GM19240 (cell line): ENCODE results near the gene SEPTIN5.
"Not testable (repeated sequence)": the region's sequence is repeated elsewhere in the genome, so short reads cannot be mapped to it uniquely, and the experiment has no call there.

Experiments used
- DNase-seq: peaks from one replicate; pipeline ENCODE4 v3.0.0; 2011; ENCODE audit warnings: low spot score; ENCODE audit not compliant: insufficient read length

SEPTIN5 gene

DNA sequence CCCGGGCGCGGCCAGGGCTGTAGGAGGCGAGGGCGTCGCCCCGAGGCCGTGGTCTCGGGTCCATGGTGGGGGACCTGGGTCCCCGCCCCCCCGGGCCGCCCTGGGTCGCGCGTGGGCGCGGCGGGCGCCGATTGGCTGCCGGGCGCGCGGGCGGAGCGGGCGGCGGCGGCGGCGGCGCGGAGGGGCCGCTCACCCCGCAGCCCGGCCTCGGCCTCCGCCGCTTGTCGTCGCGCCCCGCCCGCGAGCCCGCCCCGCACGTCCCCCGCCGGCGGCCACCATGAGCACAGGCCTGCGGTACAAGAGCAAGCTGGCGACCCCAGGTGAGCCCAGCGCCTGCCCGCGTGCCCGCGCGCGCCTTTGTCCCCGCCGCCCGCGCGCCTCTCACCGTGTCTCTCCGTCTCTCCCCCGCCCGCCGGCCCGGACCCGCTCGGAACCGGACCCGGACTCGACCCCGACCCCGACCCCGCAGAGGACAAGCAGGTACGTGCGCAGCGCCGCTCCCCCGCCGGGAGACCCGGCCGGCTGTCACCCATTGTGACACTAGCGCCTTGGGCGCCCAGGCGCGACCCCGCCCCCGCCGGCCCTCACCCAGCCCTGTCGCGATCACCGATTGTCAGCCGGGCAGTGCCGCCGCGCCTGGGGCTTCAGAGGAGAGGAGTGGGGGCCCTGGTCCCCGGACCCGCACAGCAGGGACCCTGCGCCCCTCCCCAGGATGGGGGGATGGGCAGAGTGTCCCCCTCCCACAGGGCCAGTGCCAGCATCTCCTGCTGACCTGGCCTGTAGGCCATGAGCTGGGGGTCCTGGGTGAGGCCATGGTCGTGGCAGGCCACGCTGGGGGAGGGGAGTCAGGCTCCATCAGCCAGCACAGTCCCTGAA is at the start of gene SEPTIN5:
Gene SEPTIN5 (plus strand): TSS at position 192 of the 876 bp plus-strand sequence. CDS start 86 bp downstream, at position 278.
- no peak for DNase-seq

DNA sequence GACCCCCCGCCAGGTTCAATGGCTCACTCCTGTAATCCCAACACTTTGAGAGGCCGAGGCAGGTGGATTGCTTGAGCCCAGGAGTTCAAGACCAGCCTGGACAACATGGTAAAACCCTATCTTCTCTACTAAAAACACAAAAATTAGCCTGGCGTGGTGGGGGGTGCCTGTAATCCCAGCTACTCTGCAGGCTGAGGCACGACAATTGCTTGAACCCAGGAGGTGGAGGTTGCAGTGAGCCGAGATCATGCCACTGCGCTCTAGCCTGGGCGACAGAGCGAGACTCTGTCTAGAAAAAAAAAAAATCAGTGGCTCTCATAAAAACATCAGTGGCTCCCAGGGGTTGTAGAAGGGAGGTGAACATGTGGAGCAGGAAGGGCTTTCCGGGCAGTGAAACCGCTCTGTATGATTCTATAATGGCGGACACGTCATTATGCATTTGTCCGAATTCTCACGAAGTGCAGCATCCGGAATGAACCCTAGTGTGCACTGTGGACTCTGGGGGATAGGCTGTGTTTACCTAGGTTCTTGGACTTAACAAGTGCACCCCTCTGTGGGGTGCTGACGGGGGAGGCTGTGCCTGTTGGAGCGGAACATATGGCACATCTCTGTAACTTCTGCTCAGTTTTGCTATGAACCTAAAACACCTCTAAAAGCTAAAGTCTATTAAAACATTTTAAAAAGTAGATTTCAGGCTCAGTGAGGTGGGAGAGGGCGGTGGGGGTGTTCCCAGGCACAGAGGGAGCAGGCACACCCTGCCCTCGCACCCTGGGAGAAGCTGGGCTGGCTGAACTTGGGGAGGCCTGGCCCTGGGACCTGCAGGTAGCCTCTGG is 49.1 kb upstream of the SEPTIN5 start:
- DNase-seq = no peak

DNA sequence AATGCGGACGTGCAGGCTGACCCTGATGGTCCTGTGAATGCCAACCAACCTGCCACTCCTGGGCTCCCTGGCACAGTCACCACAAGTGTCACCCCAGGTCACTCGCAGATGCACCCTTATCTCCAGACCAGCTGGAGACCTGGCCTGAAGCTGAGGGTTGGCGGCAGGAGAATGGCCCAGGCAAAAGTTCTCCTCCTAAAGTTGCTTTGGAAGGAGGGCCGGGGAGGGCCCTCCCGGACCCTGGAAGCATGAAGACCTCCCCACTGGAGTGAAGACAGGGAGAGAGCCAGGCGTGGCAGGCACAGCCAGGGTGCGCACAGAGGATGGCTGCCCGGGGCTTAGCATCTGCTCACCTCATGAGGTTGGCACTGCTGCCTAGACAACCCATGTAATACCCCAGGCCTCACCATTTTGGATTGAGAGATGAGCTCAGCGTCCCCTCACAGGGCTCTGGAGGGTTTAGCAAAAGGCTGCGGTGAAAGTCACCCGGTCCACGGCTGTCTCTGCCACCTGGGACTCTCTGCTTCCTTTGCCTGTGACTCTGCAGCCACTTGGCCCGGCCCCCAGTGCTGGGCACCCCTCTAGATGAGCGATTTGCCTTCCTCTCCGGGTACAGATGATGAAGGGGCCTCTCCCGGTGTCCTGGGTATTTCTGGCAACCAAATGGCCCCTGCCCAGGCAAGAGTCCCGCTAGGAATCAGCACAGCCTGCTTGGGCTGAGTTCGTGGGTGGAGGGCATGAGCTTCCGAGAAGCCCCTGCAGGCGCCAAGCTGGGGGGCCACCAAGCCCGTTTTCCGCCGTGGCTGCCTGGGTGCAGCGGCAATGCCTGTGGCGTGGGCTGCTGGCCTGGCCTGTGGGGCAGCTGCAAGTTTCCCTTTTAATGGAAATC is 48.3 kb upstream of the SEPTIN5 start:
- DNase-seq = no peak

GRCh38 chr22:19666673-19667593 is 47.4 kb upstream of the SEPTIN5 start:
- DNase-seq = no peak

DNA sequence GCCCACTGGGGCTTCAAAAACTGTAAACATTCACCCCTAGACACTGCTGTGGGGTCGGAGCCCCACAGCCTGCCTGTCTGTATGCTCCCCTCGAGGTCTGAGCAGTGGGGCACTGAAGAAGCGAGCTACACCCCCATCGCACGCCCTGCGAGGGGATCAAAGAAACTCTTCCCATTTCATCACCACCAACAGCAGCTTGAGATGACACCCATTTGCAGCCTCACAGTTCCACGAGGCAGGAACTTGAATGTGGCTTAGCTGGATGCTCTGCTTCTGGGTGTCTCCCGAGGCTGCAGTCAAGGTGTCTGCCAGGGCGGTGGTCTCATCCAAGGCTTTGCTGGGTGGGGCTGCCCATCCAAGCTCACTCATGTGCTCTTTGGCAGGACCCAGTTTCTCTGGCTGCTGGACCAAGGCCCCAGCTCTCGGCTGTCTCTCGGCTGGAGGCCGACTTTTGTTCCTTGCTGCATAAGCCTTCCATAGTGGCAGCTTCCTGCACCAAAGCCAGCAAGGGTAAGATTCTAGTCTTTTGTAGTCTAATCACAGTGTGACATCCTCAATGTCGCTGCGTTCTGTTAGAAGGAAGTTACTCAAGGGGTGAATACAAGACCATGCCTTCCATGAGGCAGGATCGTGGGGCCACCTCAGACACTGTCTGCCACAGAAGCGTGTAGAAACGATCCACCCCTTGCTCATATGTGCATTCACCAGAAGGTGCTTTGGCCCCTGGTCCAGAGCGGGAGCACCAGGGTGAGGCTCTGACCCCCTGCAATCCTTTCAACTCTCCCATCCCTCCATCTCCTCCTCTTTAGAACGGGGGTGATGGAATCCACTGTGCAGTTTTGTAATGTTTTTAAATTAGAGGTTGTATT is 46.2 kb upstream of the SEPTIN5 start:
- DNase-seq = no peak

- DNase-seq = no peak
These were observed 45.6 kb upstream of the SEPTIN5 start for GRCh38 chr22:19668748-19669147.

GRCh38 chr22:19669570-19669969 is 44.7 kb upstream of the SEPTIN5 start:
- DNase-seq = no peak

GRCh38 chr22:19671316-19671715 is 43.0 kb upstream of the SEPTIN5 start:
- DNase-seq = no peak

DNA sequence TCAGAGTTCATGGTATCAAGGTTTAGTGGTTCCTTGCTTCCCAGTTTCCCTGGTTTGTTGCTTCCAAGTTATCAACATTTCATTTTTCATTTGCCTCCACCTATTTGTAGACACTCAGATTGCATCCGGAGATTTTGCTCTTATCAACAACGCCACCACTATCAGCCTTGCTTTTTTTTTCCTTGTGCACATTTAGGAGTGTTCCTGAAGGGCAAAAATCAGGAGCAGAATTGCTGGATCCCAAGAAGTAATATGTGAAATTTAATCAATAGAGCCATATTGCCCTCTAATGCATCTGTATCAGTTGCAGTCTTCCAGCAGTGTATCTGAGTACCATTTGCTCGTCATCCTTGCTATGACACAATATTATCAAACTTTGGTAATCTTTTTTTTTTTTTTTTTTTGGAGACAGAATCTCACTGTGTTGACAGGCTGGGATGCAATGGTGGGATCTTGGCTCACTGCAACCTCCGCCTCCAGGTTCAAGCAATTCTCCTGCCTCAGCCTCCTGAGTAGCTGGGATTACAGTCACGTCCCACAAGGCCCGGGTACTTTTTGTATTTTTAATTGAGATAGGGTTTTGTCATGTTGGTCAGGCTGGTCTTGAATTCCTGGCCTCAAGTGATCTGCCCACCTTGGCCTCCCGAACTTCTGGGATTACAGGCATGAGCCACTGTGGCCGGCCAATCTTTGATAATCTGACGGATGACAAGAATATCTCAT is 42.1 kb upstream of the SEPTIN5 start:
- DNase-seq = no peak

DNA sequence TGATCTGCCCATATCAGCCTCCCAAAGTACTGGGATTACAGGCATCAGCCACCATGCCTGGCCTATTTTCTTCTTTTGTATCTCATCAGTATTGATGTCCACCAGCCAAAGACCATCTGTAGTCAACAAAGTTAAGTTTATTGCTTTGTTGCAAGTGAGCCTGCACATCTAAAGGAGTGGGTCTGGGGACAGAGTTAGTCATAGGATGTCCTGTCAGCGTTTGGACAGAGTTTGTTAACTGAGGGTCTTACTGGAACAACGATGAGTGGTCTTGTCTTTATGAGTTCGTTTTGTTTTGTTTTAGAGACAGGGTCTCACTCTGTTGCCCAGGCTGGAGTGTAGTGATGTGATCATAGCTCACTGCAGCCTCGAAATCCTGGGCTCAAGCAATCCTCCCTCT is 40.6 kb upstream of the SEPTIN5 start:
- DNase-seq = no peak

DNA sequence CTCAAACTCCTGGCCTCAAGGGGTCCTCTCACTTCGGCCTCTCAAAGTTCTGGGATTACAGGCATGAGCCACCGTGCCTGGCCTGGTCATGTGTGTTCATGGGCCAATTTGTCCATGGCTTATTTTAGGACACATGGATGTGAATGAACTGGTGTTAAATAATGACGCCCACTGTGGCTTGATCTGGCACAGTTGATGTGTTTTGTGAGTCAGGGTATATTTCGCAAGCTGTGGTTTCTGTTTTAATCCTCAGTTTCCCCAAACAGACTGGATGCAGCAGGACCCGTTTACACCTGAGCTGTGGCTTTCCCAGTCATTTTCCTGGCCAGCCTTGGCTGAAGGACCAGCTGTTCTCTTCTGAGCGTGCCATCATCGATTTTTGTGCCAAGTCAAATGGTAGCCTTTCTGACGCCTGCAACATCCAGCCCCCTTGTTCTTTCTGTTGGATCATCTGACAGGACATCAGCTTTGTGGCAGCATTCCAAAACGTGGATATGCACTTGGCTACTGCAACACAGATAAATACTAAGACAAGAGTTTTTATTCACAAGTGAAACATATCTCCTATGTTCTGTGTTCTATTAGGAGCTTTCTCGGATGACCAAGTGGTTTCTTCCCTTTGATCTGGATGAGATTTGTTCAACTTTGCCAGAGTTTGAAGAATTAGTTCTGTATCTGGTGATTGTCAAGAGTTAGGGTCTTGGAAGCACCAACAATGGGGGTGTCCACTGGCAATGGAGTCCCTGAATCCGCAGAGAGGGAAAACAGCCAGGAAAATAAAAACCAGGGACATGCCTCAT is 40.0 kb upstream of the SEPTIN5 start:
- DNase-seq = no peak

GRCh38 chr22:19674929-19675253 is 39.4 kb upstream of the SEPTIN5 start:
- DNase-seq = no peak

DNA sequence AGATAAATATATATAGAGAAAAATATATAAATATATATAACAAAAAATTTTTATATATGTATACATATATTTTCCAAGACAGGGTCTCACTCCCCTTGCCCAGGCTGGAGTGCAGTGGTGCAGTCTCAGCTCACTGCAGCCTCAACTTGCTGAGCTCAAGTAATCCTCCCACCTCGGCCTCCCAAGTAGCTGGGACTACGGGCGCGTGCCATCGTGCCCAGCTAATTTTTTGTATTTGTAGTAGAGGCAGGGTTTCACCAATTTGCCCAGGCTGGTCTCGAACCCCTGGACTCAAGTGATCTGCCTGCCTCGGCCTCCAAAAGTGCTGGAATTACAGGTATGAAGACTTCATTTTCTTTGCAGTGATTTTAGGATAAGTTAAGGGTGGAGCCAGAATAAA is 38.9 kb upstream of the SEPTIN5 start:
- DNase-seq = no peak

- DNase-seq = not testable (repeated sequence)
These were observed 37.9 kb upstream of the SEPTIN5 start for GRCh38 chr22:19676437-19676836.

DNA sequence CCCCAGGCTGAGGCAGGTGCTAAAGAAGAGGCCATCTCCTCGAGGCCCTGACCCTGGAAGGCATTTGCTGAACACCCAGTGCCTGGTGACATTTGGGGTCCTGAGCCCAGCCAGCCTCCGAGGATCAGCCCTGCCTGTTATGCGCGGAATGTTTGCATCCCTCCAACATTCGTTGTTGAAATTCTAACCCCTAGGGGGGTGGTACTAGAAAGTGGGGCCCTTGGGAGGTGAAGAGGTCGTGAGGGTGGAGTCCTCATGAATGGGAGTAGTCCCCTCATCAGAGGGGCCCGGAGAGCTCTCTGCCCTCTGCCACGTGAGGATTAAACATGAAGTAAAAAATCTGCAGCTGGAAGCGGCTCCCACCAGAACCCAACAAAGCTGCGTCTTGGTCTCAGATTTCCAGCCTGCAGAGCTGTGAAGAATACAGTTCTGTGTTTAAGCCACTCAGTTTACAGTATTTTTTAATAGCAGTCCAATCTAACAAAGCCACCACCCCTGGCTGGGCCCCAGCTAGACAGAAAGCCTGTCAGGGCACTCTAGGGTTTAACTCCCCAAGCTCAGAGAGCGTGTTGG is 35.3 kb upstream of the SEPTIN5 start:
- no peak for DNase-seq

GRCh38 chr22:19679522-19680101 is 34.7 kb upstream of the SEPTIN5 start:
- no peak for DNase-seq

DNA sequence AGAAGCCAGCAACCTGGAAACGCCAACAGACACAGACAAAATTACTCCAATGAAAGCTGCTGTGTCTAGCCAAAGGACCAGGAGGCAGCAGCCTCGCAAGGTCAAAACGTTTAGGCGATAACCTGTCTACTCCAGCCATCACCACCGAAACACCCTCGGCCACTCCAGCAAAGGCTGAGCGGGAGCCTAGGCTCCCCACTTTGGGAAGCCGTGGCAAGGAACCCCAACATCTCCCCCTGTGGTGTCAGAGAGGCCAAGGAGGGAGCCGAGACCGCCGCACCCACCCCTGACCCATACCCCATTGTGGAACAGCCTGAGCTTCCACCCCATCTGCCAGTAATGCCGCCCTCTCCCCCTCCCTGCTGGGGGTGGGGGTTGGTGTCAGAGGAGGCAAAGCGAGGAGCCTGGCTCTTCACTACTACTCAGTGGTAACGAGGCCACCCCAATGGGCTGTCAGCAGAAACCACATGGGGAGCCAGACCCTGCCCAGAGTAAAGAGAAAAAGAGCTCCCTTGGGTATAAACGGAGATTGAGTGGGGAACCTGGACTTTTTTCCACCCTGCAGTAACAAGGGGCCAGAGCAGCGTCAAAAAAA is 33.9 kb upstream of the SEPTIN5 start:
- no peak for DNase-seq
